Measurements from ENCODE around the gene LTBP2.

The LTBP2 gene

DNA sequence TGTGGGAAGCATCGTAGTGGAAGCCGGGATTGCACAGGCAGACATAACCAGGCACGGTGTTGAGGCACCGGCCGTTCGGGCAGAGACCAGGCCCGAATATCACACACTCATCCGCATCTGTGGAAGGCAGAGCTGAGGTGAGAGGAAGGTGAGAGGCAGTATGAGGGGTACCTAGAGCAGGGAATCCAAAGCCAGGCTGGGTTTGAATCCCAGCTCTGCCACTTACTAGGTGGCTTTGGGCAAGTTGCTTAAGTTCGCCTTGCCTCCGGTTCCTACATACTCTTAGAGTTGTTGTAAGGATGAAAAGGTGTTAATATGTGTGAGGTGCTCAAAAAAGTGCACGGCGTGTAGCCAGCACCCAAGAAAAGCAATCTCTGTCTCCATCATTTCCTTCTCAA lies 108.1 kb downstream of the LTBP2 start:
- H3K9ac ChIP-seq (ENCODE audit: low read depth, low read length): no peak overlapping the region
- no peaks in the 10 kb centered on the region for H3K36me3 ChIP-seq (ENCODE audit: control insufficient read depth, insufficient read depth, low read length)
- H3K9me3 ChIP-seq (ENCODE audit: control insufficient read depth, insufficient read depth, low read length): no peaks in the 10 kb centered on the region
- peaks cover 19% of the 10 kb centered on the region for H3K4me1 ChIP-seq (ENCODE audit: control insufficient read depth, insufficient read depth, low read length)
- no peaks in the 10 kb centered on the region for H3K27me3 ChIP-seq (ENCODE audit: control insufficient read depth, insufficient read depth, low read length)
- H3K27ac ChIP-seq (ENCODE audit: low read depth, low read length): no peak overlapping the region
- no peak overlapping the region for H3K4me3 ChIP-seq (ENCODE audit: low read depth, low read length)

DNA sequence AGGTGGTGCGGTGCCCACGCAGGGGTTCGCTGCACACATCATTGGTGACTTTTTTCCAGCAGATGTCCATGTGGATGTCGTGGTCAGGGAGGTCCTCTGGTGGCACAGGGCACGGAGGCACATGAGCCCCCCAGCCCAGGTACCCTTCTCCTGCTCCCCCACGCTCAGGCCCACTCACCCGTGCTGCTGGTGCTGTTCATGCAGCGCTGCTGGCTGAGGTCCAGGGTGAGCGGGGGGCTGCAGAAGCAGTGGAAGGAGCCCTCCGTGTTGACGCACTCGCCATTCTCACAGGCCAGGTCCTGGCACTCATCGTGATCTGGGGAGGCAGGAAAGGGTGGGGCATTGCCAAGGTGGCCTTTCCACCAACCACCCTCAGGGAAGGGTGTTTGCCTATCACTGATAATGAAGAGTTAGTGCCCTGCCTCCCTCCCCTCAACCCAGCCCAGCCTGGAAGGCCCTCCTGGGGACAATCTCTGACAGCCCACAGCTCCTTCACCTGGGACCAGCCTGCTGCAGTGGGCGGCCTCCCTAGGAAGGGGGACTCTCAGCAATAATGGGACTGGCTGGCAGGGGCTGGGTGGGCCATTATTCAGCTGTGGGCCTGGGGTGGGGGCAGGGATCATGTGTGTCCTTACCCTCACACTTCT lies 108.6 kb downstream of the LTBP2 start:
- H3K4me1 ChIP-seq (ENCODE audit: control insufficient read depth, insufficient read depth, low read length): peaks cover 19% of the 10 kb centered on the region

GRCh38 chr14:74502236-74503019 lies 109.6 kb downstream of the LTBP2 start:
- no peaks in the 10 kb centered on the region for H3K27me3 ChIP-seq (ENCODE audit: control insufficient read depth, insufficient read depth, low read length)
- peaks cover 19% of the 10 kb centered on the region for H3K4me1 ChIP-seq (ENCODE audit: control insufficient read depth, insufficient read depth, low read length)
- no peaks in the 10 kb centered on the region for H3K36me3 ChIP-seq (ENCODE audit: control insufficient read depth, insufficient read depth, low read length)

More for the DNA sequence above, 108.6 kb downstream of the LTBP2 start:
- no peak overlapping the region for H3K9ac ChIP-seq (ENCODE audit: low read depth, low read length)
- no peak overlapping the region for H3K4me3 ChIP-seq (ENCODE audit: low read depth, low read length)
- no peaks in the 10 kb centered on the region for H3K27me3 ChIP-seq (ENCODE audit: control insufficient read depth, insufficient read depth, low read length)
- H3K27ac ChIP-seq (ENCODE audit: low read depth, low read length): no peak overlapping the region
- H3K9me3 ChIP-seq (ENCODE audit: control insufficient read depth, insufficient read depth, low read length): no peaks in the 10 kb centered on the region
- no peaks in the 10 kb centered on the region for H3K36me3 ChIP-seq (ENCODE audit: control insufficient read depth, insufficient read depth, low read length)

DNA sequence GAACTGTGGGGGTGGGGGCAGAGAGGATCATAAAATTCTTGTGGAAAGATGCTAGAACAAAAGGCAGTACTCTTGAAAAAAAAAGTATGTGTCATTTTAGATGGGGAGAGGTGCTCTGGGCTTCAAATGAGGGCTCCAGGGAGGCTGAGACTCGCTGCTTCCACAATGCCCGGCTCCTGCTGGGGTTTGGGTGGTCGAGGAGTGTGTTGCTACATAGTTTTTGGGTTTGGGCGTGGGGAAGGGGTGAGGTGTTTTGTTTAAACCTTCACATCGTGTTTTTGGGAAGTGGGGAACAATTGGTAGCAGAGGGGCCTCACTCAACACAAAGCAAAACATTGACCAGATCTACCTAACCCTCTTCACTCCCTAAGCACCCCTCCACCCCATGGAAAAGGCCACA lies 110.3 kb downstream of the LTBP2 start:
- H3K4me1 ChIP-seq (ENCODE audit: control insufficient read depth, insufficient read depth, low read length): peaks cover 19% of the 10 kb centered on the region
- no peaks in the 10 kb centered on the region for H3K9me3 ChIP-seq (ENCODE audit: control insufficient read depth, insufficient read depth, low read length)
- no peak overlapping the region for H3K27ac ChIP-seq (ENCODE audit: low read depth, low read length)
- no peak overlapping the region for H3K4me3 ChIP-seq (ENCODE audit: low read depth, low read length)
- no peaks in the 10 kb centered on the region for H3K36me3 ChIP-seq (ENCODE audit: control insufficient read depth, insufficient read depth, low read length)
- no peaks in the 10 kb centered on the region for H3K27me3 ChIP-seq (ENCODE audit: control insufficient read depth, insufficient read depth, low read length)
- no peak overlapping the region for H3K9ac ChIP-seq (ENCODE audit: low read depth, low read length)

More at GRCh38 chr14:74502236-74503019, 109.6 kb downstream of the LTBP2 start:
- H3K4me3 ChIP-seq (ENCODE audit: low read depth, low read length): no peak overlapping the region
- no peak overlapping the region for H3K27ac ChIP-seq (ENCODE audit: low read depth, low read length)
- no peak overlapping the region for H3K9ac ChIP-seq (ENCODE audit: low read depth, low read length)
- no peaks in the 10 kb centered on the region for H3K9me3 ChIP-seq (ENCODE audit: control insufficient read depth, insufficient read depth, low read length)

- Histone ChIP-seq H3K4me3 (ENCODE audit: low read depth, low read length) (no peak overlapping the region), H3K9ac (ENCODE audit: low read depth, low read length) (peak overlapping the region; percentile 40; the same call in 1 of the 2 replicates), H3K27ac (ENCODE audit: low read depth, low read length) (peak overlapping the region; percentile 85)
Measured at GRCh38 chr14:74501135-74501614, 110.9 kb downstream of the LTBP2 start.

DNA sequence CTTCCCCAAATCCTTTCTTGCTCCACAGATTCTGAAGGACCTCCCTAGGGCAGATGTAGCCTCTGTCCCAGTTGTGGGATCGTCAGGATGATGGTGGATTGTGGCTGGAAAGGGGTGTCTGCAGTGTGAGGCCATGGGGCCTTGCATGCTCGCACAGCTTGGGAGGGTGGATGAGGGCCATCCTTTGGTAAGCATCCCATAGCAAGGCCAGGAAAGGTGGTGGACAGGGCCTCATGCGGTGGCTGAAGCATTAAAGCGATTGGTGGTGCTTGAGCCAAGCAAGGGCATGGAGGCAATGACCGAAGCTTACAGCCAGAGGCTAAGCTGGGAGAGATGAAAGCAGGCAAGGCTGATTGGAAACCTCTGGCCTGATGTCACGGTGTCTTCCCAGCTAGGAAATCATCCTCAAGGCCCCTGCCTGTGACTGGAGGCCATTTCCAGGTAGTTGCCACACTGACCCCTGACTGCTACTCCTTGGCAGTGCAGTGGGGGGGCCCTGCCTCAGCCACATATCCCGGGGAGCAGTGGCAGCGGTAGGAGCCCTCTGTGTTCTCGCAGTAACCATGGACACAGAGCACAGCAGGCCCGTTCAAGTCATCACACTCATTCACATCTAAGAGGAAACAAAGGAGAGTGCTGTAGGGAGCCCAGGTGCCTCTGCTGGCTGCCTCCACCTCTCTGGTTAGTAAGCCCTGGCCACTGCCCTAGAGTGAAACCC lies 111.5 kb downstream of the LTBP2 start:
- Histone ChIP-seq H3K27me3 (ENCODE audit: control insufficient read depth, insufficient read depth, low read length) (no peaks in the 10 kb centered on the region), H3K9ac (ENCODE audit: low read depth, low read length) (peak overlapping the region; percentile 40; the same call in 1 of the 2 replicates), H3K9me3 (ENCODE audit: control insufficient read depth, insufficient read depth, low read length) (no peaks in the 10 kb centered on the region), H3K27ac (ENCODE audit: low read depth, low read length) (peak overlapping the region; percentile 85), H3K4me3 (ENCODE audit: low read depth, low read length) (no peak overlapping the region), H3K4me1 (ENCODE audit: control insufficient read depth, insufficient read depth, low read length) (peaks cover 19% of the 10 kb centered on the region), H3K36me3 (ENCODE audit: control insufficient read depth, insufficient read depth, low read length) (peaks cover 10% of the 10 kb centered on the region; the same call in 1 of the 2 replicates)

More at GRCh38 chr14:74501135-74501614, 110.9 kb downstream of the LTBP2 start:
- no peaks in the 10 kb centered on the region for H3K9me3 ChIP-seq (ENCODE audit: control insufficient read depth, insufficient read depth, low read length)
- H3K4me1 ChIP-seq (ENCODE audit: control insufficient read depth, insufficient read depth, low read length): peaks cover 19% of the 10 kb centered on the region
- no peaks in the 10 kb centered on the region for H3K27me3 ChIP-seq (ENCODE audit: control insufficient read depth, insufficient read depth, low read length)
- peaks cover 4% of the 10 kb centered on the region; the same call in 1 of the 2 replicates for H3K36me3 ChIP-seq (ENCODE audit: control insufficient read depth, insufficient read depth, low read length)

DNA sequence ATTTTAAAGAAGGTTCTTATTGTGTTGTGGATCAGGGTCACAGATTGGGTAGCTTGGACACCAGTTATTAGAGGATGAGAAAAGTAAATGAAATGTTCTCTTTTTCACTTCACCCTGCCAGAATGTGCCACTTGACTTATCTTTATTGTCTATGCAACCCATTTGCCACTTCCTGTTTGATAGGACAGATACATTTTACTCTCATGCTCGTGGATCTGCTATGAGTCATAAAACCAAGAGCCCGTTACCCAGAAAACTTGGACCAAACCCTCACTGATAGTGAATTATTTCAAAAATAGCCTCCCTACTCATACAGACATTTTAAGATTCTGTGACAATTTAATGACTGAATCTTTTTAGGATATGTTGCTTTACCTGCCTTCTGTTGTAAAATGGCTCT lies 116.7 kb downstream of the LTBP2 start:
- Histone ChIP-seq H3K4me3 (ENCODE audit: low read depth, low read length) (no peak overlapping the region), H3K4me1 (ENCODE audit: control insufficient read depth, insufficient read depth, low read length) (peaks cover 15% of the 10 kb centered on the region), H3K9me3 (ENCODE audit: control insufficient read depth, insufficient read depth, low read length) (no peaks in the 10 kb centered on the region), H3K36me3 (ENCODE audit: control insufficient read depth, insufficient read depth, low read length) (peaks cover 19% of the 10 kb centered on the region; the same call in 1 of the 2 replicates), H3K9ac (ENCODE audit: low read depth, low read length) (no peak overlapping the region), H3K27ac (ENCODE audit: low read depth, low read length) (no peak overlapping the region), H3K27me3 (ENCODE audit: control insufficient read depth, insufficient read depth, low read length) (no peaks in the 10 kb centered on the region)

GRCh38 chr14:74493343-74494261 lies 118.4 kb downstream of the LTBP2 start, which contains the start of gene ISCA2:
TSS of gene ISCA2 (plus strand) at chr14:74493765. CDS start at chr14:74493775, 10 bp downstream.
- Histone ChIP-seq H3K36me3 (ENCODE audit: control insufficient read depth, insufficient read depth, low read length) (peaks cover 19% of the 10 kb centered on the region; the same call in 1 of the 2 replicates), H3K27me3 (ENCODE audit: control insufficient read depth, insufficient read depth, low read length) (no peaks in the 10 kb centered on the region), H3K27ac (ENCODE audit: low read depth, low read length) (peak within 1 kb of the TSS; percentile 97), H3K9me3 (ENCODE audit: control insufficient read depth, insufficient read depth, low read length) (no peaks in the 10 kb centered on the region), H3K9ac (ENCODE audit: low read depth, low read length) (peak within 1 kb of the TSS; percentile 76), H3K4me3 (ENCODE audit: low read depth, low read length) (peak within 1 kb of the TSS; percentile 98), H3K4me1 (ENCODE audit: control insufficient read depth, insufficient read depth, low read length) (peaks cover 18% of the 10 kb centered on the region)

DNA sequence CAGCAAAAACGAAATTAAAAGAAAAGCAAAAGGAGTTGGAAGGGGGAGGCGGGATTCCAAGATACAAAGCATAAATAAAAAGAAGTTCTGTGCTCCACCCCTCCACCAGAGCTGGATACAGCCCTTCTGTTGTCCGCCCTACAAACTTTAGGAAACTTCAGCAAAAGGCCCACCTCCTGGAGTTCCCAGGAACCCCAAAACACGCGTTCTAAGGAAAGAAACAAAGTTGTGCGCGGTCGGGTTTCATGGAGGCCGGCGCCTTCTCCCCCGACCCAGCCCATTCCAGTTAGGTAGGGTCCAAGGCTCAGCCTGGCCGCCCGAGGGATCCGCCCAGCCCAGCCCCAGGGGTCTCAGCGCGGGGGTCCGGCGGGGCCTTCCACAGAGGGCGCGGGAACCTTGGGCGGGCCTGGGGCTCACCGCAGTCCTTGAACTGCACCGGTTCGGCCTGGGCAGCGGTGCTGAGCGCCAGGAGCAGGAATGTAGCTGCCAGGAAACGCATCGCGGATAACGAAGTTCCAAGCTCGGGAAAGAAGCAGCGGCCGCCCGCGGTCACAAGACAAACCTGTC lies 119.2 kb downstream of the LTBP2 start, which contains the start of gene NPC2:
Gene NPC2, minus strand, starts transcription at position 530 of the 567 bp plus-strand sequence. Its CDS starts 31 bp downstream, at position 499.
- peak within 1 kb of the TSS; percentile 76 for H3K9ac ChIP-seq (ENCODE audit: low read depth, low read length)
- no peaks in the 10 kb centered on the region for H3K9me3 ChIP-seq (ENCODE audit: control insufficient read depth, insufficient read depth, low read length)
- H3K36me3 ChIP-seq (ENCODE audit: control insufficient read depth, insufficient read depth, low read length): peaks cover 23% of the 10 kb centered on the region; the same call in 1 of the 2 replicates
- peak within 1 kb of the TSS; percentile 97 for H3K27ac ChIP-seq (ENCODE audit: low read depth, low read length)
- no peaks in the 10 kb centered on the region for H3K27me3 ChIP-seq (ENCODE audit: control insufficient read depth, insufficient read depth, low read length)
- peaks cover 22% of the 10 kb centered on the region for H3K4me1 ChIP-seq (ENCODE audit: control insufficient read depth, insufficient read depth, low read length)
- peak within 1 kb of the TSS; percentile 98 for H3K4me3 ChIP-seq (ENCODE audit: low read depth, low read length)

All from HUES48 (cell line).